Measurements from ENCODE around the gene KLK4.
A peak's percentile ranks its signal among the peaks of the same experiment; 100 is the strongest.

The KLK4 gene

DNA sequence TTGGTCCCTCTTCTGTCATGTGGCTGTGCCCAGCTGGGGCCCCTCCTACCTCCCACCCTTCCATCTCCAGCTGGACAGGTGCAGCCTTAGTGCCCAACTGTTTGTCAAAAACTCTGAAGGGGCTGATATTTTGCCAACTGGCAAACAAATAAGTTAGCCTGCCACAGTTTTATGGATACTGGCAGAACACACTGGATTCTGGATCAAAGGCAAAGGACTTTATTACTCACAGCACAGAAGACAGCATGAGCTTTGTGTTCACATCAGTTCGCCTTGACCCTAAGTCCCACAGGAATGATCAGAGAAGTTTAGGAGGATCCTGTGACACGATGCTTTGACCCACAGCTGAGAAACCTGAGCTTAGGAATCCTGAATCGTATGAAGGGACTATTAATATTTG, 21.6 kb downstream of the KLK4 start:
- no peak for DNase-seq (ENCODE audit: extremely low read depth, low read depth)
- H3K4me3 ChIP-seq (replicated peaks; ENCODE audit: low read depth, low read length), result no peak overlapping the region
- TF ChIP-seq, protein P1, sequence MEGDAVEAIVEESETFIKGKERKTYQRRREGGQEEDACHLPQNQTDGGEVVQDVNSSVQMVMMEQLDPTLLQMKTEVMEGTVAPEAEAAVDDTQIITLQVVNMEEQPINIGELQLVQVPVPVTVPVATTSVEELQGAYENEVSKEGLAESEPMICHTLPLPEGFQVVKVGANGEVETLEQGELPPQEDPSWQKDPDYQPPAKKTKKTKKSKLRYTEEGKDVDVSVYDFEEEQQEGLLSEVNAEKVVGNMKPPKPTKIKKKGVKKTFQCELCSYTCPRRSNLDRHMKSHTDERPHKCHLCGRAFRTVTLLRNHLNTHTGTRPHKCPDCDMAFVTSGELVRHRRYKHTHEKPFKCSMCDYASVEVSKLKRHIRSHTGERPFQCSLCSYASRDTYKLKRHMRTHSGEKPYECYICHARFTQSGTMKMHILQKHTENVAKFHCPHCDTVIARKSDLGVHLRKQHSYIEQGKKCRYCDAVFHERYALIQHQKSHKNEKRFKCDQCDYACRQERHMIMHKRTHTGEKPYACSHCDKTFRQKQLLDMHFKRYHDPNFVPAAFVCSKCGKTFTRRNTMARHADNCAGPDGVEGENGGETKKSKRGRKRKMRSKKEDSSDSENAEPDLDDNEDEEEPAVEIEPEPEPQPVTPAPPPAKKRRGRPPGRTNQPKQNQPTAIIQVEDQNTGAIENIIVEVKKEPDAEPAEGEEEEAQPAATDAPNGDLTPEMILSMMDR (IDR thresholded peaks at IDR 0.05; ENCODE audit: low read depth, low read length, missing control alignments), result no peak

DNA sequence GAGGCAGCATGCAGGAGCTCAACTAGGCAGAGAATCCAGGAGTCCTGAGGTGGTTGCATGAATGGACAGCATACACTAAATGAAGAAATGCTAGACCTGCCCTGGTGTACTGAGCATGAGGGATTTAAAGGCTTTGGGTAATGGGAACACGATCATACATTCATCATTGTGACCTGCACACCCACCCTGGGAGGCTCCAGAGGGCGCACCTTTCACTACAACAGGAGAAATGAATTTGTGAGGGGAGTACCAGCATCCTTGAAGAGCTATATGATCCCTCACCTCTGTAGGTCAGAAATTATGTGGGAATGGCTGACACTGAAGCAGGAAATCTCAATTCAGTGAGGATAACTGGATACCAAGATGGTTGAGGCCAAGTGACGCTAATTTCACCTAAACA, 29.0 kb downstream of the KLK4 start:
- no peak for DNase-seq (ENCODE audit: extremely low read depth, low read depth)
- no peak overlapping the region for H3K4me3 ChIP-seq (replicated peaks; ENCODE audit: low read depth, low read length)
- TF ChIP-seq, protein P1 (IDR thresholded peaks at IDR 0.05; ENCODE audit: low read depth, low read length, missing control alignments), result peak; percentile 8

GRCh38 chr19:50880241-50880640, 31.0 kb downstream of the KLK4 start:
- H3K4me3 ChIP-seq (replicated peaks; ENCODE audit: low read depth, low read length), result no peak overlapping the region
- TF ChIP-seq, protein P1 (IDR thresholded peaks at IDR 0.05; ENCODE audit: low read depth, low read length, missing control alignments), result no peak
- no peak for DNase-seq (ENCODE audit: extremely low read depth, low read depth)

DNA sequence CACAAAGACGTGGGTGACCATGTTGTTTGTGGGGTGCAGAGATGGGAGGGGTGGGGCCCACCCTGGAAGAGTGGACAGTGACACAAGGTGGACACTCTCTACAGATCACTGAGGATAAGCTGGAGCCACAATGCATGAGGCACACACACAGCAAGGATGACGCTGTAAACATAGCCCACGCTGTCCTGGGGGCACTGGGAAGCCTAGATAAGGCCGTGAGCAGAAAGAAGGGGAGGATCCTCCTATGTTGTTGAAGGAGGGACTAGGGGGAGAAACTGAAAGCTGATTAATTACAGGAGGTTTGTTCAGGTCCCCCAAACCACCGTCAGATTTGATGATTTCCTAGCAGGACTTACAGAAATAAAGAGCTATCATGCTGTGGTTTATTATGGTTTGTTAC, 32.3 kb downstream of the KLK4 start:
- TF ChIP-seq, protein P1 (IDR thresholded peaks at IDR 0.05; ENCODE audit: low read depth, low read length, missing control alignments), result no peak
- no peak for DNase-seq (ENCODE audit: extremely low read depth, low read depth)
- no peak overlapping the region for H3K4me3 ChIP-seq (replicated peaks; ENCODE audit: low read depth, low read length)

DNA sequence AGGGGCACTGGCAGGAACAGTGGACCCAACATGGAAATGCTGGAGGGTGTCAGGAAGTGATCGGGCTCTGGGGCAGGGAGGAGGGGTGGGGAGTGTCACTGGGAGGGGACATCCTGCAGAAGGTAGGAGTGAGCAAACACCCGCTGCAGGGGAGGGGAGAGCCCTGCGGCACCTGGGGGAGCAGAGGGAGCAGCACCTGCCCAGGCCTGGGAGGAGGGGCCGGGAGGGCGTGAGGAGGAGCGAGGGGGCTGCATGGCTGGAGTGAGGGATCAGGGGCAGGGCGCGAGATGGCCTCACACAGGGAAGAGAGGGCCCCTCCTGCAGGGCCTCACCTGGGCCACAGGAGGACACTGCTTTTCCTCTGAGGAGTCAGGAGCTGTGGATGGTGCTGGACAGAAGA, 33.9 kb downstream of the KLK4 start:
- no peak overlapping the region for H3K4me3 ChIP-seq (replicated peaks; ENCODE audit: low read depth, low read length)
- DNase-seq (ENCODE audit: extremely low read depth, low read depth), result no peak
- TF ChIP-seq, protein P1 (IDR thresholded peaks at IDR 0.05; ENCODE audit: low read depth, low read length, missing control alignments), result no peak

DNA sequence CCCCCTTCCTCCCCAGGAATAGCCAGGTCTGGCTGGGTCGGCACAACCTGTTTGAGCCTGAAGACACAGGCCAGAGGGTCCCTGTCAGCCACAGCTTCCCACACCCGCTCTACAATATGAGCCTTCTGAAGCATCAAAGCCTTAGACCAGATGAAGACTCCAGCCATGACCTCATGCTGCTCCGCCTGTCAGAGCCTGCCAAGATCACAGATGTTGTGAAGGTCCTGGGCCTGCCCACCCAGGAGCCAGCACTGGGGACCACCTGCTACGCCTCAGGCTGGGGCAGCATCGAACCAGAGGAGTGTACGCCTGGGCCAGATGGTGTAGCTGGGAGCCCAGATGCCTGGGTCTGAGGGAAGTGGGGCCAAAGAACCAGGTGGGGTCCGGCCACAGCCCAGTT, 34.7 kb downstream of the KLK4 start:
- DNase-seq (ENCODE audit: extremely low read depth, low read depth), result no peak
- TF ChIP-seq, protein P1 (IDR thresholded peaks at IDR 0.05; ENCODE audit: low read depth, low read length, missing control alignments), result no peak
- H3K4me3 ChIP-seq (replicated peaks; ENCODE audit: low read depth, low read length), result no peak overlapping the region

DNA sequence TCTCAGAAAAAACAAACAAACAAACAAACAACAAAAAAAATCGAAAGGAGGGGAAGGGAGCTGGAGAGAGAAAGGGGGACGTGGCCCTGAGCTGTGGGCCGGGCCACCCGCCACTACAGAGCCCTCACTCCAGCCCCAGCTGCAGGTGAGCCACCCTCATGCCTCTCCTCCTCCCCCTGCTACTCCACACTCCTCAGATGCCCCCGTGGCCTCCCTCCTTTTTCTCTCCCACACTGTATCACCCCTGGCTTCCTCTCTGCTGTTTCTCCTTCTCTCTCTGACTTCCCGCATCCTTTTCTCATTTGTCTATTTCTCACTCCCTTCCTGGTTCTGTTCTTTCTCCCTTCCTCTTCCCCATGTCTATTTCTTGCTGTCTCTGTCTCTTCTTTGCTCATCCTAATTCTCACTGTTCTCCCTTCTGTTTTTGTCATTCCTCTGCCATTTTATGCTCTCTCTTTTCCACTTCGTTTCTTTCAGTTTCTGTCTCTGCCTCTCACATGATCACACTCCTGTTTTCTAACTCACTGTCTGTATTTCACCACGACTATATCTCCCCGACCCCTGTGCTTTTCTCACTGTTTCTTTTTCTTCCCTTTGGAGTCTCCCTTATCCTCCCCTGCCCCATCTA, 35.3 kb downstream of the KLK4 start:
- TF ChIP-seq, protein P1 (IDR thresholded peaks at IDR 0.05; ENCODE audit: low read depth, low read length, missing control alignments), result no peak
- H3K4me3 ChIP-seq (replicated peaks; ENCODE audit: low read depth, low read length), result no peak overlapping the region
- no peak for DNase-seq (ENCODE audit: extremely low read depth, low read depth)

Data from HFF-Myc (cell line).